SK-N-MC (cell line): ENCODE measurements around the gene AP3B1.

ENCODE experiments used
- DNase-seq: peaks from one replicate; pipeline ENCODE4 v3.0.0-alpha.2; 2011; ENCODE audit warnings: low read depth, low spot score
- H3K27ac ChIP-seq: fragments of 200-600 bp; sonication (generic); 2 replicates; pipeline ENCODE4 v1.5.1; 2016; ENCODE audit warnings: mixed run types
- H3K36me3 ChIP-seq: fragments of 200-600 bp; sonication (generic); 2 replicates; pipeline ENCODE4 v1.6.1; 2017; ENCODE audit warnings: antibody characterized with exemption, low read length, mixed read lengths; ENCODE audit not compliant: insufficient read depth
- H3K4me3 ChIP-seq: fragments of 200-600 bp; sonication (generic); 2 replicates; pipeline ENCODE4 v1.5.1; 2016
- H3K9ac ChIP-seq: fragments of 200-600 bp; sonication (generic); 2 replicates; pipeline ENCODE4 v1.8.0; 2017; ENCODE audit warnings: mixed run types, mixed read lengths; ENCODE audit not compliant: insufficient read length
- H3K9me3 ChIP-seq: fragments of 200-600 bp; sonication (generic); 2 replicates; pipeline ENCODE4 v1.6.1; 2017; ENCODE audit warnings: low read depth, mild to moderate bottlenecking, antibody characterized with exemption, low read length, moderate library complexity, mixed read lengths
- EZH2 ChIP-seq: fragments of 200-600 bp; sonication (generic); IDR thresholded peaks from one replicate; pipeline ENCODE4 v1.6.1; 2017; ENCODE audit warnings: antibody characterized with exemption
- FOXP2 ChIP-seq: optimal IDR thresholded peaks from 2 replicates; pipeline ENCODE3; 2011; ENCODE audit warnings: mild to moderate bottlenecking, moderate library complexity; ENCODE audit not compliant: insufficient read depth; ENCODE audit errors: extremely low read length, control extremely low read depth
- POLR2AphosphoS5 ChIP-seq: IDR thresholded peaks from 2 replicates; pipeline ENCODE4 v1.6.1; 2012; ENCODE audit warnings: mild to moderate bottlenecking, low read depth, low read length, borderline replicate concordance

The AP3B1 gene

GRCh38 chr5:78243091-78243490 is 51.4 kb downstream of the AP3B1 start:
- no peak overlapping the region for H3K27ac ChIP-seq
- TF ChIP-seq FOXP2 (no peak), EZH2 (no peak), POLR2AphosphoS5 (no peak)
- no peak for DNase-seq
- no peak overlapping the region for H3K9ac ChIP-seq
- no peaks in the 10 kb centered on the region for H3K9me3 ChIP-seq
- peaks cover 9% of the 10 kb centered on the region; the same call in 1 of the 2 replicates for H3K36me3 ChIP-seq
- no peak overlapping the region for H3K4me3 ChIP-seq

- Histone ChIP-seq H3K9me3 (no peaks in the 10 kb centered on the region), H3K27ac (no peak overlapping the region), H3K36me3 (peaks cover 9% of the 10 kb centered on the region), H3K9ac (no peak overlapping the region), H3K4me3 (no peak overlapping the region)
- no peak for TF ChIP-seq POLR2AphosphoS5
- no peak for TF ChIP-seq EZH2
- TF ChIP-seq FOXP2, result no peak
- no peak for DNase-seq
Observed at GRCh38 chr5:78242001-78242400, 52.5 kb downstream of the AP3B1 start.

GRCh38 chr5:78237911-78238310 is 56.6 kb downstream of the AP3B1 start:
- TF ChIP-seq POLR2AphosphoS5 (no peak), FOXP2 (no peak), EZH2 (no peak)

GRCh38 chr5:78236046-78236445 is 58.5 kb downstream of the AP3B1 start:
- Histone ChIP-seq H3K36me3 (peaks cover 9% of the 10 kb centered on the region), H3K4me3 (no peak overlapping the region), H3K9me3 (no peaks in the 10 kb centered on the region), H3K27ac (no peak overlapping the region), H3K9ac (no peak overlapping the region)
- DNase-seq, result no peak
- TF ChIP-seq EZH2 (no peak), POLR2AphosphoS5 (no peak), FOXP2 (no peak)

More at GRCh38 chr5:78237911-78238310, 56.6 kb downstream of the AP3B1 start:
- H3K27ac ChIP-seq, result no peak overlapping the region
- DNase-seq, result no peak
- peaks cover 9% of the 10 kb centered on the region for H3K36me3 ChIP-seq
- H3K9ac ChIP-seq, result no peak overlapping the region
- H3K4me3 ChIP-seq, result no peak overlapping the region
- no peaks in the 10 kb centered on the region for H3K9me3 ChIP-seq

GRCh38 chr5:78235289-78235688 is 59.2 kb downstream of the AP3B1 start:
- no peaks in the 10 kb centered on the region for H3K9me3 ChIP-seq
- no peak overlapping the region for H3K27ac ChIP-seq
- H3K4me3 ChIP-seq, result no peak overlapping the region
- peaks cover 5% of the 10 kb centered on the region for H3K36me3 ChIP-seq
- TF ChIP-seq POLR2AphosphoS5, result no peak
- no peak for TF ChIP-seq FOXP2
- TF ChIP-seq EZH2, result no peak
- no peak for DNase-seq
- H3K9ac ChIP-seq, result no peak overlapping the region

GRCh38 chr5:78234804-78235203 is 59.7 kb downstream of the AP3B1 start:
- DNase-seq, result no peak
- Histone ChIP-seq H3K4me3 (no peak overlapping the region), H3K9ac (no peak overlapping the region), H3K36me3 (peaks cover under 1% of the 10 kb centered on the region), H3K27ac (no peak overlapping the region), H3K9me3 (no peaks in the 10 kb centered on the region)
- TF ChIP-seq EZH2 (no peak), FOXP2 (no peak), POLR2AphosphoS5 (no peak)

- no peak for DNase-seq
- TF ChIP-seq FOXP2, result no peak
- TF ChIP-seq POLR2AphosphoS5, result no peak
- TF ChIP-seq EZH2, result no peak
- Histone ChIP-seq H3K9ac (no peak overlapping the region), H3K9me3 (no peaks in the 10 kb centered on the region), H3K27ac (no peak overlapping the region), H3K36me3 (no peaks in the 10 kb centered on the region), H3K4me3 (no peak overlapping the region)
Observed at GRCh38 chr5:78232163-78232562, 62.3 kb downstream of the AP3B1 start.

GRCh38 chr5:78224358-78224757 is 70.1 kb downstream of the AP3B1 start:
- DNase-seq, result no peak
- Histone ChIP-seq H3K9me3 (peaks cover 3% of the 10 kb centered on the region; the same call in 1 of the 2 replicates), H3K36me3 (peaks cover 26% of the 10 kb centered on the region), H3K9ac (no peak overlapping the region), H3K27ac (no peak overlapping the region), H3K4me3 (no peak overlapping the region)
- TF ChIP-seq FOXP2, result no peak
- TF ChIP-seq EZH2, result no peak
- no peak for TF ChIP-seq POLR2AphosphoS5

GRCh38 chr5:78221964-78222451 is 72.5 kb downstream of the AP3B1 start:
- Histone ChIP-seq H3K27ac (no peak overlapping the region), H3K9ac (no peak overlapping the region)
- DNase-seq, result no peak

GRCh38 chr5:78221467-78221866 is 73.0 kb downstream of the AP3B1 start:
- DNase-seq, result no peak
- TF ChIP-seq POLR2AphosphoS5 (no peak), FOXP2 (no peak), EZH2 (no peak)
- no peak overlapping the region for H3K9ac ChIP-seq
- peaks cover 26% of the 10 kb centered on the region for H3K36me3 ChIP-seq
- peaks cover 3% of the 10 kb centered on the region; the same call in 1 of the 2 replicates for H3K9me3 ChIP-seq
- H3K4me3 ChIP-seq, result no peak overlapping the region
- no peak overlapping the region for H3K27ac ChIP-seq

More at GRCh38 chr5:78221964-78222451, 72.5 kb downstream of the AP3B1 start:
- Histone ChIP-seq H3K4me3 (no peak overlapping the region), H3K36me3 (peaks cover 26% of the 10 kb centered on the region), H3K9me3 (peaks cover 3% of the 10 kb centered on the region; the same call in 1 of the 2 replicates)
- TF ChIP-seq EZH2, result no peak
